Chondrocyte (in vitro differentiated cells): Measurements from ENCODE around the gene EYS. TPM values are rescaled to one million over a fixed set of nuclear protein-coding genes. Genes with fewer than 3 reads are reported as not detected.
"Not testable (repeated sequence)": the region's sequence is repeated elsewhere in the genome, so short reads cannot be mapped to it uniquely, and the experiment has no call there.

Source experiments
- DNase-seq: peaks from one replicate; pipeline ENCODE4 v3.0.0; 2021; ENCODE audit warnings: mixed read lengths, low spot score
- H3K27ac Mint-ChIP-seq: one replicate; pipeline ENCODE4 v1.8.0; 2021; ENCODE audit warnings: mild to moderate bottlenecking, moderate library complexity, mixed read lengths; ENCODE audit not compliant: unreplicated experiment
- H3K27me3 Mint-ChIP-seq: 2 replicates; pipeline ENCODE4 v1.8.0; 2021; ENCODE audit warnings: low read depth, mixed read lengths
- H3K36me3 Mint-ChIP-seq: 2 replicates; pipeline ENCODE4 v1.8.0; 2021; ENCODE audit warnings: low read depth, mixed read lengths
- H3K4me1 Mint-ChIP-seq: 2 replicates; pipeline ENCODE4 v1.8.0; 2021; ENCODE audit warnings: low read depth, mild to moderate bottlenecking, mixed read lengths
- H3K4me3 Mint-ChIP-seq: one replicate; pipeline ENCODE4 v1.8.0; 2021; ENCODE audit warnings: mild to moderate bottlenecking, moderate library complexity, mixed read lengths; ENCODE audit not compliant: unreplicated experiment
- H3K9me3 Mint-ChIP-seq: 2 replicates; pipeline ENCODE4 v1.8.0; 2021; ENCODE audit warnings: low read depth, mixed read lengths
- CTCF ChIP-seq: fragments of 200-600 bp; sonication (generic); IDR thresholded peaks from 2 replicates; pipeline ENCODE4 v1.5.0; 2021; ENCODE audit warnings: antibody characterized with exemption, mild to moderate bottlenecking, moderate library complexity
- total RNA-seq: library from RNA; stranded (reverse); gene quantifications from 3 replicates; pipeline ENCODE4 v1.2.1, GENCODE V29; 2021

EYS gene
- total RNA-seq, 1 donor from 2014 or later, result not detected

GRCh38 chr6:64482631-64483030 is 1224.4 kb downstream of the EYS start:
- H3K27ac Mint-ChIP-seq, result no peak overlapping the region
- H3K27me3 Mint-ChIP-seq, result peaks cover 16% of the 10 kb centered on the region
- DNase-seq, result no peak
- TF ChIP-seq CTCF, result no peak
- H3K9me3 Mint-ChIP-seq, result no peaks in the 10 kb centered on the region
- H3K4me1 Mint-ChIP-seq, result peaks cover 3% of the 10 kb centered on the region
- H3K4me3 Mint-ChIP-seq, result no peak overlapping the region
- H3K36me3 Mint-ChIP-seq, result no peaks in the 10 kb centered on the region

DNA sequence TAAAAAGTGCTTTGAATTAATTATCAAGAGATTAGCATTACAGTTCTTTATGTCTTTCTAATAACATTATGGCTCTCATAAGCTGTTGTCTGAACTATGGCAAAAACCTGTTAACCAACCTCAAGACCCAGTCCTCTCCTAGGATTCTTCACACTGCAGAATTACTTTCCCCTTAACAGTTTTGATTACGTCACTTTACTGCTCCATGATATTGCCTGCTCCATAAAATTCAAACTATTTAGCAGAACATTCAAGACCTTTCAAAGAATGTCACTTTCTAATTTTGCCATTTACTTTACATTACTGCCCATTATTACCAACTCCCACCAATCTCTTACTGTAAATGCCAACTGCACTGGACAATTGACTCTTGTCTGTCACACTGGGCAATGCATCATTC is 1227.9 kb downstream of the EYS start:
- H3K4me1 Mint-ChIP-seq, result peaks cover 11% of the 10 kb centered on the region
- no peak overlapping the region for H3K27ac Mint-ChIP-seq
- no peak overlapping the region for H3K4me3 Mint-ChIP-seq
- no peaks in the 10 kb centered on the region for H3K36me3 Mint-ChIP-seq
- H3K9me3 Mint-ChIP-seq, result no peaks in the 10 kb centered on the region
- peaks cover 14% of the 10 kb centered on the region for H3K27me3 Mint-ChIP-seq
- no peak for DNase-seq
- no peak for TF ChIP-seq CTCF

GRCh38 chr6:64477391-64477790 is 1229.6 kb downstream of the EYS start:
- peaks cover 11% of the 10 kb centered on the region for H3K27me3 Mint-ChIP-seq
- no peak for DNase-seq
- no peak overlapping the region for H3K27ac Mint-ChIP-seq
- H3K4me1 Mint-ChIP-seq, result peaks cover 11% of the 10 kb centered on the region
- no peak for TF ChIP-seq CTCF
- H3K4me3 Mint-ChIP-seq, result no peak overlapping the region
- H3K36me3 Mint-ChIP-seq, result no peaks in the 10 kb centered on the region
- no peaks in the 10 kb centered on the region for H3K9me3 Mint-ChIP-seq

- DNase-seq, result no peak
- H3K27ac Mint-ChIP-seq, result no peak overlapping the region
- no peak overlapping the region for H3K4me3 Mint-ChIP-seq
- no peaks in the 10 kb centered on the region for H3K36me3 Mint-ChIP-seq
- H3K27me3 Mint-ChIP-seq, result peaks cover 11% of the 10 kb centered on the region
- no peak for TF ChIP-seq CTCF
- no peaks in the 10 kb centered on the region for H3K9me3 Mint-ChIP-seq
- H3K4me1 Mint-ChIP-seq, result peaks cover 11% of the 10 kb centered on the region
Measured at GRCh38 chr6:64476935-64477334, 1230.1 kb downstream of the EYS start.

DNA sequence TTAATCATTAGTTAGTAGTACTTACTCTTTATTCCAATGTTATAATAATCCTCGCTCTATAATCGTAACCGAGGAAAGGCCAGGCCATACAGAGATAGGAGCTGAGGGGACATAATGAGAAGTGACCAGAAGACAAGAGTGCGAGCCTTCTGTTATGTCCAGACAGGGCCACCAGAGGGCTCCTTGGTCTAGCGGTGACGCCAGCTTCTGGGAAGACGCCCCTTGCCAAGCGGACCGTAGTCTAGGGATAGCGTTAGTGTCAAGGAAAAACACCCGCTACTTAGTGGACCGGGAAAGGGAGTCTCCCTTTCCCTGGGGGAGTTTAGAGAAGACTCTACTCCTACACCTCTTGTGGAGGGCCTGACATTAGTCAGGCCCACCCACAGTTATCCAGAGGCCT is 1237.6 kb downstream of the EYS start:
- peaks cover 19% of the 10 kb centered on the region for H3K9me3 Mint-ChIP-seq
- H3K27ac Mint-ChIP-seq, H3K36me3 Mint-ChIP-seq: not testable (repeated sequence)

More for the DNA sequence above, 1237.6 kb downstream of the EYS start:
- TF ChIP-seq CTCF, result peak; percentile 83
- not testable (repeated sequence) for H3K4me3 Mint-ChIP-seq, H3K27me3 Mint-ChIP-seq, DNase-seq, H3K4me1 Mint-ChIP-seq
